Psoas muscle (tissue), 8 donors: ENCODE data around the gene ATF6. TPM values are rescaled to one million over a fixed set of nuclear protein-coding genes. Genes with fewer than 3 reads are reported as not detected.

Source experiments
- ATAC-seq, 4 donors: fragments of 200-7000 bp; cut with Tn5 transposase; one replicate each; pipeline ENCODE4 v1.9.1; 2020; ENCODE audit warnings: moderate library complexity in 3 of 4, mild to moderate bottlenecking in 2 of 4
- DNase-seq, 2 donors: peaks; one replicate each; pipeline ENCODE4 v3.0.0-alpha.2; 2020
- H3K27ac ChIP-seq: fragments of 200-600 bp; one replicate; pipeline ENCODE4 v1.8.0; 2022
- H3K27me3 ChIP-seq, 3 donors: fragments of 200-600 bp in 1 of 3; one replicate each; pipeline versions ENCODE4 v1.6.1 to v1.8.0; 2013 to 2022; ENCODE audit warnings: low read length in 2 of 3, mild to moderate bottlenecking in 2 of 3, moderate library complexity in 1 of 3; ENCODE audit not compliant: insufficient read depth in 3 of 3
- H3K36me3 ChIP-seq, 2 donors: fragments of 200-600 bp in 1 of 2; one replicate each; pipeline versions ENCODE4 v1.6.1 to v1.8.0; 2013 to 2022; ENCODE audit warnings: low read depth in 1 of 2, mild to moderate bottlenecking in 1 of 2, moderate library complexity in 1 of 2; ENCODE audit not compliant: insufficient read depth in 1 of 2
- H3K4me1 ChIP-seq: fragments of 200-600 bp; one replicate; pipeline ENCODE4 v1.8.0; 2022
- H3K4me3 ChIP-seq: fragments of 200-600 bp; one replicate; pipeline ENCODE4 v1.8.0; 2022; ENCODE audit warnings: mild to moderate bottlenecking
- H3K9me3 ChIP-seq: fragments of 200-600 bp; one replicate; pipeline ENCODE4 v1.8.0; 2022
- WGBS, 3 donors: extraction: QIAGEN DNeasy Blood & Tissue Kit; methylation state at CpG; one replicate each; pipeline versions ENCODE4 v1.1.6 to v1.1.7; 2013; 5-methylcytosine and 5-hydroxymethylcytosine counted together
- intact Hi-C, 2 donors: fragments of 100-400 bp; cut with DNase I; formaldehyde crosslinking; loops; one replicate each; pipeline versions ENCODE4 v1.11.0 to v1.14.2; 2022
- polyA plus RNA-seq, 3 donors: library from polyadenylated mRNA; stranded (reverse); fragments of 200-250 nt; gene quantifications; one replicate each; pipeline ENCODE4 v1.2.3, GENCODE V29; 2013
- total RNA-seq, 4 donors: library from RNA; stranded (reverse); fragmentation: NEBNext Ultra II Directional in 2 of 4; extraction: Animal tissue kit (Norgen Biotek cat#: 25700) in 2 of 4; gene quantifications; one replicate each; pipeline versions ENCODE4 v1.2.1 to v1.2.4, GENCODE V29; 2021 to 2023
- TF ChIP-seq, protein P1 (sequence below): fragments of 200-600 bp; IDR thresholded peaks from one replicate; pipeline ENCODE4 v1.8.0; 2022; ENCODE audit warnings: antibody characterized with exemption
- donor health status: healthy with polysubstance abuse.
- donor health status: DM: no; HTN: no; CAD: no; lungs with moderate emphysema.
- donor health status: Bipolar disorder and iron deficiency.
- donor health status: healthy.
- donor health status: DM: yes; HTN: yes; CAD: no.
- donor health status: DM: no; HTN: no; CAD: no.
- donor health status: DM: no; HTN: no; CAD: no.
- donor health status: DM: yes; HTN: yes; CAD: no.

The ATF6 gene
- total and polyA plus RNA-seq, 7 donors = 6.4 to 17.1 (median 11.0) TPM

DNA sequence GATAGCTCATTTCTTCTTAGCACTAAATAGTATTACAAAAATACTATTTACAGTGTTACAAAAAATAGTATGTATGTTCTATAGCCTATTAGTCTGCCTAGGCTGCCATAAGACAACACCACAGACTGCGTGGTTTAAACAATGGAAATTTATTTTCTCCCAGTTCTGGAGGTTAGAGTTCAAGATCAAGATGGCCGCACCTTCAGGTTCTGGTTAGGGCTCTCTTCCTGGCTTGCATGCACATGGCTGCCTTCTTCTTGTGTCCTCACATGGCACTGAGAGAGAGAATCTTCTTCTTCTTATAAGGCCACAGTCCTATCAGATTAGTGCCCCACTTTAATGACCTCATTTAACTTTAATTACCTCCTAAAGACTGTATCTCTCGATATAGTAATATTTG lies 4.1 kb downstream of the ATF6 start:
- TF ChIP-seq, protein P1, sequence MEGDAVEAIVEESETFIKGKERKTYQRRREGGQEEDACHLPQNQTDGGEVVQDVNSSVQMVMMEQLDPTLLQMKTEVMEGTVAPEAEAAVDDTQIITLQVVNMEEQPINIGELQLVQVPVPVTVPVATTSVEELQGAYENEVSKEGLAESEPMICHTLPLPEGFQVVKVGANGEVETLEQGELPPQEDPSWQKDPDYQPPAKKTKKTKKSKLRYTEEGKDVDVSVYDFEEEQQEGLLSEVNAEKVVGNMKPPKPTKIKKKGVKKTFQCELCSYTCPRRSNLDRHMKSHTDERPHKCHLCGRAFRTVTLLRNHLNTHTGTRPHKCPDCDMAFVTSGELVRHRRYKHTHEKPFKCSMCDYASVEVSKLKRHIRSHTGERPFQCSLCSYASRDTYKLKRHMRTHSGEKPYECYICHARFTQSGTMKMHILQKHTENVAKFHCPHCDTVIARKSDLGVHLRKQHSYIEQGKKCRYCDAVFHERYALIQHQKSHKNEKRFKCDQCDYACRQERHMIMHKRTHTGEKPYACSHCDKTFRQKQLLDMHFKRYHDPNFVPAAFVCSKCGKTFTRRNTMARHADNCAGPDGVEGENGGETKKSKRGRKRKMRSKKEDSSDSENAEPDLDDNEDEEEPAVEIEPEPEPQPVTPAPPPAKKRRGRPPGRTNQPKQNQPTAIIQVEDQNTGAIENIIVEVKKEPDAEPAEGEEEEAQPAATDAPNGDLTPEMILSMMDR = no peak
- H3K4me3 ChIP-seq = no peak overlapping the region
- H3K36me3 ChIP-seq = no peaks in the 10 kb centered on the region
- ATAC-seq = no peak
- H3K27ac ChIP-seq = no peak overlapping the region
- WGBS, 3 donors = 92 to 96% (median 93%) methylated on average over 3 of the region's 3 CpGs
- no peaks in the 10 kb centered on the region for H3K9me3 ChIP-seq
- intact Hi-C loops = no loop called here
- DNase-seq = no peak
- peaks cover 31% of the 10 kb centered on the region for H3K4me1 ChIP-seq
- no peaks in the 10 kb centered on the region for H3K27me3 ChIP-seq

GRCh38 chr1:161771161-161771560 lies 5.0 kb downstream of the ATF6 start:
- TF ChIP-seq, protein P1 = no peak
- ATAC-seq = no peak
- Histone ChIP-seq H3K36me3 (no peaks in the 10 kb centered on the region), H3K27ac (no peak overlapping the region), H3K4me1 (peaks cover 31% of the 10 kb centered on the region), H3K4me3 (no peak overlapping the region), H3K9me3 (no peaks in the 10 kb centered on the region), H3K27me3 (no peaks in the 10 kb centered on the region)
- DNase-seq = no peak
- intact Hi-C loops = no loop called here
- 70 to 80% (median 72%) methylated on average over 5 of the region's 5 CpGs for WGBS, 3 donors

DNA sequence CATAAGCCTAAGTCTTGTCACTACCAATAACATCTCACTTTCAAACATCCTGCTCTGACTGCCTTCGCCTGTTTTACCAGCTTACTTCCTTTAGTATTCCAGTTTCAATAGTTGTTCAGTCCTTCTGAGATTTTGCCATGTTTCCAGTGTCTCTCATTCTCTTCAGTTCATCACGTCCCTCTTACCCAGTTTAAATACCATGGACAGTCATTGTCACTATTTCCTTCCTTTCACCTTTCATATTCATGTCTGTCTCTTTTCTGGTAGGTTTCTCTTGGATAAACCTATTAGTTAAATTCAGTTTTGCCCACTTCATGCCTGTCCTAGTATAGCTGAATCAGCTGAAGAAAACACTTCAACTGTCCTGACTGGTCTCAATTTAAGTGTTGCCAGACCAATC lies 5.9 kb downstream of the ATF6 start:
- intact Hi-C loops = no loop called here
- Histone ChIP-seq H3K4me1 (peaks cover 31% of the 10 kb centered on the region), H3K9me3 (no peaks in the 10 kb centered on the region), H3K4me3 (no peak overlapping the region), H3K27me3 (no peaks in the 10 kb centered on the region), H3K27ac (no peak overlapping the region), H3K36me3 (peaks cover 0 to 2% of the 10 kb centered on the region in 2 donors)
- no peak for ATAC-seq
- no peak for DNase-seq
- TF ChIP-seq, protein P1 = no peak
- WGBS, 3 donors = 68 to 79% (median 75%) methylated on average over 2 of the region's 2 CpGs

DNA sequence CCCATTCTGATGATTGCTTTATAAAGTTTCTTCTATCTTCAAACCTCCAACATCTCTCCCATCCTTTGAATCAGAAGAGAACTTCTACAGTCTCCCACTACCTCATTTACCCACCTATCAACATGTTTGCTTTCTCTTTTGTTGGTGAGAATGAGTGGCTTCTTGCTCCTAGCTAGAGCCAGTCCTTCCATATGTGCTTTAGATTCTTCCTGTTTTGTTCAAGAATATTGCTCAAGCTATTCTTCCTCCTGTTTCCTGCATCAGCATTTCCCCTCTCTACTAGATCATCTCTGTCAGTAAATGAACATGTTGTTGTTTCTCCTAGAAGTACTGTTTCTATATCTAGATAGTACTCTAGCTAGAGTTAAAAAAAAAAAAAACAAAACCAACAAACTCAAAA lies 6.3 kb downstream of the ATF6 start:
- DNase-seq (no peak), ATAC-seq (no peak)
- Histone ChIP-seq H3K4me3 (no peak overlapping the region), H3K4me1 (peaks cover 27% of the 10 kb centered on the region), H3K36me3 (peaks cover 0 to 2% of the 10 kb centered on the region in 2 donors), H3K27me3 (no peaks in the 10 kb centered on the region), H3K9me3 (no peaks in the 10 kb centered on the region), H3K27ac (no peak overlapping the region)
- intact Hi-C loops = no loop called here
- TF ChIP-seq, protein P1 = no peak

DNA sequence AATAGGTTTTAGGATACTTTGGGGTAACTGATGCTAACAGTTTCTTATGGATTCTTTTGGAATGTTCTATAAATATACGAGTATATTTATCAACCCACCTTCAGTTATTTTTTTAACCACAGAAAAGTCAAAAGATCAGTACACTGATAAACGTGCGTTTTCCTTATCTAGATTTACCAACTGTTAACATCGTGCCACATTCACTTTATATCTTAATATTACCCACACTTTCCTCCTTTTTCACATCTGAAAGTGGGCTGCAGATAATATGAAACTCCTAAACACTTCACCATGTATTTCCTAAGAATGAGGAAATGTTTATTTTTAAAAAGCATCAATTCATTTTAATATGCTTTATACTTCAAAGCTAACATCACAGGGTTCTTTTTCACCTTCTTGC lies 7.7 kb downstream of the ATF6 start:
- H3K27ac ChIP-seq = no peak overlapping the region
- intact Hi-C loops = no loop called here
- peaks cover 2 to 8% of the 10 kb centered on the region in 2 donors for H3K36me3 ChIP-seq
- ATAC-seq (no peak), DNase-seq (no peak)
- no peak overlapping the region for H3K4me3 ChIP-seq
- 76 to 86% (median 83%) methylated on average over 4 of the region's 4 CpGs for WGBS, 3 donors
- TF ChIP-seq, protein P1 = no peak
- H3K9me3 ChIP-seq = no peaks in the 10 kb centered on the region
- H3K27me3 ChIP-seq = no peaks in the 10 kb centered on the region
- H3K4me1 ChIP-seq = peaks cover 21% of the 10 kb centered on the region
